ENCODE data around the gene RNF128. TPM values are rescaled to one million over a fixed set of nuclear protein-coding genes. Genes with fewer than 3 reads are reported as not detected.

RNF128 gene, protein sequence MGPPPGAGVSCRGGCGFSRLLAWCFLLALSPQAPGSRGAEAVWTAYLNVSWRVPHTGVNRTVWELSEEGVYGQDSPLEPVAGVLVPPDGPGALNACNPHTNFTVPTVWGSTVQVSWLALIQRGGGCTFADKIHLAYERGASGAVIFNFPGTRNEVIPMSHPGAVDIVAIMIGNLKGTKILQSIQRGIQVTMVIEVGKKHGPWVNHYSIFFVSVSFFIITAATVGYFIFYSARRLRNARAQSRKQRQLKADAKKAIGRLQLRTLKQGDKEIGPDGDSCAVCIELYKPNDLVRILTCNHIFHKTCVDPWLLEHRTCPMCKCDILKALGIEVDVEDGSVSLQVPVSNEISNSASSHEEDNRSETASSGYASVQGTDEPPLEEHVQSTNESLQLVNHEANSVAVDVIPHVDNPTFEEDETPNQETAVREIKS
- total RNA-seq: 3.0 TPM

DNA sequence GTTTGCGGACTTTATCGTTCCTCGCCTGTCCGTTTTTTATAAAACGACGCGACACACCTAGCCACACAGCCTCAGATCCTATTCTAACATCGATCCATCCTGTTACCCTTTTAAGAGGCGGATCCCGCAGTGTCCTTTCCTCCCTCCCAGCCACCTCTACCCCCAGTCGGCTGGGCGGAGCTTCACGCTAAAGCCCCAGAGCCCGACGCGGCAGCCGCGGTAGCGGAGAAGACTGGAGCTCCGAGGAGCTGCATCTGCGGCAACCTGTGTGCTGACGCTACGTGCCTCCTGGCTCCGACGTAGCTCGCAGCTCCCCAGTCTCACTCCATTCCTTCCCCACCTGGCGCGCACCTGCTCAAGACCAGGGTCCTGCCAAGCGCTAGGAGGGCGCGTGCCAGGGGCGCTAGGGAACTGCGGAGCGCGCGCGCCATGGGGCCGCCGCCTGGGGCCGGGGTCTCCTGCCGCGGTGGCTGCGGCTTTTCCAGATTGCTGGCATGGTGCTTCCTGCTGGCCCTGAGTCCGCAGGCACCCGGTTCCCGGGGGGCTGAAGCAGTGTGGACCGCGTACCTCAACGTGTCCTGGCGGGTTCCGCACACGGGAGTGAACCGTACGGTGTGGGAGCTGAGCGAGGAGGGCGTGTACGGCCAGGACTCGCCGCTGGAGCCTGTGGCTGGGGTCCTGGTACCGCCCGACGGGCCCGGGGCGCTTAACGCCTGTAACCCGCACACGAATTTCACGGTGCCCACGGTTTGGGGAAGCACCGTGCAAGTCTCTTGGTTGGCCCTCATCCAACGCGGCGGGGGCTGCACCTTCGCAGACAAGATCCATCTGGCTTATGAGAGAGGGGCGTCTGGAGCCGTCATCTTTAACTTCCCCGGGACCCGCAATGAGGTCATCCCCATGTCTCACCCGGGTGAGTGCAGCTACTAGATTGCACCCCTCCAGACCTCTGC, at the start of gene RNF128:
Gene RNF128, plus strand, starts transcription at position 217 of the 953 bp plus-strand sequence. Its CDS starts 213 bp downstream, at position 430.
- intact Hi-C loops (cut with DNase I): no loop called here
- no peak for ATAC-seq
- no peak for DNase-seq (ENCODE audit: low spot score)

DNA sequence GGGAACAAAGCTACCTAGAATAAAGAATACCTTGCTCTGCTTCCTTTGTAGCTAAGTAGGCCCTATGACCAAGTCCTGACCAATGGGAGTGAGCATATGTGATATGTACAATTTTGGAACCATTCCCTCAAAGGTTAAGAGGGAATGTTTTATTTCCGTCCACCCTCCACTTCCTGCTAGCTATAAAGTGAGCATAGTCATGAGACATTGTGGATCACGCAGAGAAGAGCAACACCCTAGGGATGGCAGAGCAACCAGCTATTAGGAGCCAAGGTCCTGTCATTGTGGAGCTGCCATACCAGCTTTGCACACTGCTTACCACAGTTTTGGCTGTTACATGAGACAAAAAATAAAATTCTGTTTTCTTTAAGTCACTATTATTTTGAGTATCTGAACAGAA, 45.8 kb upstream of the RNF128 start:
- DNase-seq (ENCODE audit: low spot score): no peak
- intact Hi-C loops (cut with DNase I): no loop called here
- ATAC-seq: no peak

DNA sequence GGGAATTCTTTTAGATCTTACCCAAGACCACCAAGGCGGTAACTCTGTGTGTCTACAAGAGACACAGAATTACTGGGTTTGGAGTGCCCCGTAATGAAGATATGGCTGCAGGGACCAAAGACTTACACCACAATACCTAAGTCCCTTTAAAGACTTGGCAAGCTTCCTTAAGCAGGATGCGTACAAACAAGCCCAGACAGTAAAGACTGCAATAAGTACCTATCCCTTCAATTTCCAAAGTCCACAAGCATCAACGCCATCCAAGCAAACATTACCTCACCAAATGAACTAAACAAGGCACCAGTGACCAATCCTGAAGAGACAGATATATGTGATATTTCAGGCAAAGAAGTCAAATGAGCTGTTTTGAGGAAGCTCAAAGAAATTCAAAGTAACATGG, 42.3 kb upstream of the RNF128 start:
- ATAC-seq (no peak), DNase-seq (ENCODE audit: low spot score) (no peak)
- intact Hi-C loops (cut with DNase I): no loop called here

DNA sequence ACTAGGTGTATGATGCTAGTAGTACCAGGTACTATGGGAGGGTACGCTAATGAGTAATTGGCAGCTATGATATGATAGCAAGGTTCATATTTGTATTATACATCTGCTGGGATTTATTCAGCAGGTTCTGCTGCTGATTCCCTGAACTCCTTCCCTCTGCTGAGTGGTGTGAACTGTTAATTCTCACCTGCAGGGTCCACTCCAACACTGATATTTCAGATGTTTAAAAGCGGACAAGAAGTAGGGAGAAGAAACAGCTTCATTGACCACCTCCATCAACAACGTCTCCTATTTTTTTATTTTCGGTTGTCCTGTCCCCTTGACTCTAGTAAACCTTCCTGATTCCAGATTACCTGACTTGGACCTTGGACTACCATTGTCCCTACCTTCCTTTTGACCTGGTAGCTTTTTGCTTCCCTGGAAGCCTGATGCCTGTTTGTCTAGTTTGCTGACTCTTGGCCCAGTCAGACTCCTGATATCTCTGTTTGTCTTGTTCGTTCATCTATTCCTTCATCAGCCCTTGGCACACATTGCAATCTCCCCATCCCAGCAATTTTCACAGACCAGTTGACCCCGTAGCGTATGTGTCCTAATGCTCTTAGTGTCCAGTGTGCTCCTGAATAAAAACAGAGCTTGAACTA, 34.0 kb upstream of the RNF128 start:
- intact Hi-C loops (cut with DNase I): no loop called here
- ATAC-seq (no peak), DNase-seq (ENCODE audit: low spot score) (no peak)

DNA sequence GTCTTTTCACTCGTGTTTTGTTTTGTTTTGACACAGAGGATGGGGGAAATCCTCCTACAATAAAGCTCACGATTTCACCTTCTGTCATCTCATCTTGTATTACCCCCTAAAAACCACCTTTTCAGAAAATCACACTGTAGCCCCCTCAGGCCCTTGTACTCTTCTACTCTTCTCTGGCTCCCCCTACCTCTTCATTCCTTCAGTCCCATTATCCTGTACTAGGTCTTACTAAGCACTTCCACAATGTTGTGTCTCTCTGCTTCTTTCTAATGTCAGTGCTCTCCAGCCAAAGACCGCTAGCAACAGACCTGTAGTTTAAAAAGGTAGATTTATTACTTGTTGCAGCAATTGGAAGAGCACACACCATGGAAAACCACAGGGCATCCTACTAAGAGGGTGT, 30.0 kb upstream of the RNF128 start:
- intact Hi-C loops (cut with DNase I): no loop called here
- DNase-seq (ENCODE audit: low spot score): no peak

DNA sequence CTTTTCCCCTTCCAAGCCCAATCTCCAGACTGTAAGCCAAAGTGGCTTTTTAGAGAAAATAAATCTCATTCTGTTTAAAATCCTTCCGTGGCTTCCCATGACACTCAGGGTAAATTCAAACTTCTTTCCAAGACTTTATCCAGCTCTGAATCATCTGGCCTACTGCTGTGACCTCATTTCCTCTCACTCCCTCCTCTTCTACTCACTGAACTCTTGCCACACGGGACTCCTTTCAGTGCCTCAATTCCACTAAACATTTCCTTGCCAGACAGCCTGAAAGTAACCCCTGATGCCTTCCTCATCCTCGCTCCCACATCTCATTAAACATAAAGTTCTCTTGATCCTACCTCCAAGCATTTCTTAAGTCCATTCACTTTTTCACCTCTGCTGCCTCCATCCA, 27.8 kb upstream of the RNF128 start:
- intact Hi-C loops (cut with DNase I): no loop called here
- DNase-seq (ENCODE audit: low spot score) (no peak), ATAC-seq (no peak)

More for the DNA sequence above, 30.0 kb upstream of the RNF128 start:
- ATAC-seq: no peak

DNA sequence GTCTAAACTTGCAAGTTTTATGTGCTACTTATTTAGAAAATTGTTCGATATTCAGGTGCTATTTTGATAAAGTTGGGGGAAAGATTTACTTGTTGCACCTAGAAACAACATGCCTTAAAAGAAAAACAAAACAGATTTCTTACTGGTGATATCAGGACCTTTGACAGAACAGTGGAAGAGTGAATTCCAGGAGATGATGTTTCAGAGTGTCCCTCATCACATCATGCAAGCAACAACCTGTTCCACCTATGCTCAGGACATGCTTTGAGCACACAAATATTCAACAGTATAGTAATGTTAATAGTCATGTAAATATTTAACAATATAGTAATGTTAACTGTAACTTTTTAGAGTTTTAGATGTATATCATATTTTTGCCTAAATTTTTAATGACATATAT, 23.9 kb upstream of the RNF128 start:
- intact Hi-C loops (cut with DNase I): no loop called here
- DNase-seq (ENCODE audit: low spot score) (no peak), ATAC-seq (no peak)

DNA sequence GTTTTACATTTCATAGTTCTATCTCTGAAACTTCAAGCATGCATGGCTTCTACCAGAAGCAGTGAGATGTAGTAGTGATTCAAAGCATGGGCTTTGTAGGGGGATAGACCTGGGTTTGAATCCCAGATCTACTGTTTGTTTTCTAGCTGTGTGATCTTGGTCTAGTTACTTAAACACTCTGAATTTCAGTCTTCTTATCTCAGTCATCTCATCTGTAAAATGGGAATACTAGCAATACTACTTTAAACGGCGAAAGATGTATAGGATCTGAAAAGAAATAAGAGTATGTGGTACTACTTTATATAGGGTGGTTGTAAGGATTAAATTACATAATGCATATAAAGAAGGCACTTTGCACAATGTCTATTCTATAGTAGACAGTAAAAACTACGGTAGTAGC, 20.0 kb upstream of the RNF128 start:
- DNase-seq (ENCODE audit: low spot score) (no peak), ATAC-seq (no peak)
- intact Hi-C loops (cut with DNase I): no loop called here

DNA sequence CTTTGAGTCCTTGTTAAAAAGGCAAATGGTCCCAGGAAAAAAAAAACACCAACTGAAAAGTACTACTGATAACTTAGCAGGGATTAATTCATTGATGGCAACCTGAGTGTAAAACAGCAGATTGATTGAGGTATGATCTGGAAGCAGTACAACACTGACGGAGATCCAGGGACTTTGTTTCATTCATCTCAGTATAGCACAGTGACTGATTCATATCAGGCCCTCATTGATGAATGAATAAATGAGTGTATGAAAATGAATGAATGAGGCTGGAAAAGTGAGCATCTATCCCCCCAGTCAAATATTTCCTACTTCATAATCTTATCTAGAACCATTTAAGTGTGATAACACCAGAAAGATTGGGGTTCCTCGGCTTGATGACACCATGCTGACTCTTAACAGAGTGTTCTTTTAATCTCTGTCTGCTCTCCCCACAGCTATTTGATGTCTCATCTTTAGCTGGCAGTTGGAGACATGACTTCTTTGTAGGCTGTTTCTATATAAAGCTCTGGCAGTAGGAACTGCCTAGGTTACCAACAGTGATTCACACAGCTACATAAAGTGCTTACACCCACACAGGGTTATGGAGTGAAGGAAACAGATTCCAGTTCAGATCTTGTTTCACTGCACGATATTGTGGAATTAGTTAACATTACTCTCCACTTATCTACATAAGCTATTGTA, 18.6 kb upstream of the RNF128 start:
- intact Hi-C loops (cut with DNase I): no loop called here
- DNase-seq (ENCODE audit: low spot score) (no peak), ATAC-seq (no peak)

DNA sequence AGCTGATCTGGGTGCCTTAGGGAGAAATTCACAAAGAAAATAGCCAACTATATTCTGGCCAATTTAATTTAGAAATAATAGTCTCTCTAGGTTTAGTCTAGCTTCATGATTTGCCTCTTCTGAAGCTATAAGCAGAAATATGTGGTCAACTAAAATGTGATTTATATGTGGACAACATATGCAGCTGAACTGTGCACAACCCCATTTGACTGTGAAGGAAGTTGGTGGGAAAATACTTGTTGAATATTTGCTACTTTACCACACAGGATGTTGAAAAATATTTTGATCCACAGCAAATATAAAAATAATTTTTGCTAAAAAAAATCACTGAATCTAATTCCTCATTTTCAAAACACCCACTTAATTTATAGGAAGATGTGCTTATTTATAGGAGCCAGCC, 15.7 kb upstream of the RNF128 start:
- intact Hi-C loops (cut with DNase I): no loop called here
- DNase-seq (ENCODE audit: low spot score) (no peak), ATAC-seq (no peak)

DNA sequence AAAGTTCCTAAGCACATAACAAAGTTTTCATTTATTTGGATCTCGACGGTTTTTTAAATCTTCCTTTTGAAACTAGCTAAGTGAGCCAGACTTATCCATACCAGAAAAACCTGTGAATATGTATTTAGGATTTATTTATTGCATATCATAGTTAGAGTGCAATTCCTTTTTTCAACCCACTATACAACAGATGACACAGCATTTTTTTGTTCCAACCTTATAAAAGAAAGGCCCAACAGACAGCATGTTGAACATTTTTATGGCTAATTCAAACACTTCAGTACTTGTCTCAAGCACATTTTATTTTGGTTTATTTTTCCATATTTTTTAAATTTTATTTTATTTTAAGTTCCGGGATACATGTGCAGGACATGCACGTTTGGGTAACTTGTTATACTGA, 15.1 kb upstream of the RNF128 start:
- no peak for ATAC-seq
- intact Hi-C loops (cut with DNase I): no loop called here

DNA sequence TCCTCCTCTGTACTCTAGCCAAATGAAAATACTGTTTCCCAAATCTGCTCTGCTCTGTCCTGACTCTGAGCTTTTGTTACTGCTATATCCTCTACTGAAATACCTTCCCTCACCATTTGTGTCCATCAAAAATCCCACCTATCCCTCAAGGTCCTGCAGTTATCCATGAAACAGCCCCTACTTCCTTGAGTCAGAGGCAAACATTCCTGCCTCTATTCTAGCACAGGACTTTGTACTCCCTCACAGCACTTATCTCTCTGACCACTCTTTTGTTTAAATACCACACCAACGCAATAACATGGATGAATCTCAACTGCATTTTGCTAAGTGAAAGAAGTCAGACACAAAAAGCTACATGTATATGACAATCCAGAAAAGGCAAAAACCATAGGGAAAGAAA, 10.5 kb upstream of the RNF128 start:
- intact Hi-C loops (cut with DNase I): no loop called here
- ATAC-seq: no peak
- DNase-seq (ENCODE audit: low spot score): no peak

More for the DNA sequence above, 15.1 kb upstream of the RNF128 start:
- DNase-seq (ENCODE audit: low spot score): no peak

DNA sequence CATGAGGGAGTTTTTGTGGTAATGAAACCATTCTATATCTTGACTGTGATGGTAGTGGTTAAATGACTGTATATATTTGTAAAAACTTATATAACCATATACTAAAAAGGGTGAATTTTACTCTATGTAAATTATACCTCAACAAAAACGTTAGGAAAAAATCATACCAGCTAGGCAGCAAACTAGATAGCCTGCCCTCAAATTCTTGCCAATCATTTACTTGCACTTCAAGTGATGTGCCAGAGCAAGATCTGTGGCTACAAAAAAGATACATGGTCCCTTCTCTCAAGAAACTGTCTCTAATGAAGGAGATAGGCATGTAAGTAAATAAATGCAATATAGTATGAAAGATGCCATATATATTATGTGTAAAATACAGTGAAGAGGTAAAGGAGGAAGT, 10.0 kb upstream of the RNF128 start:
- intact Hi-C loops (cut with DNase I): no loop called here
- DNase-seq (ENCODE audit: low spot score) (no peak), ATAC-seq (no peak)

DNA sequence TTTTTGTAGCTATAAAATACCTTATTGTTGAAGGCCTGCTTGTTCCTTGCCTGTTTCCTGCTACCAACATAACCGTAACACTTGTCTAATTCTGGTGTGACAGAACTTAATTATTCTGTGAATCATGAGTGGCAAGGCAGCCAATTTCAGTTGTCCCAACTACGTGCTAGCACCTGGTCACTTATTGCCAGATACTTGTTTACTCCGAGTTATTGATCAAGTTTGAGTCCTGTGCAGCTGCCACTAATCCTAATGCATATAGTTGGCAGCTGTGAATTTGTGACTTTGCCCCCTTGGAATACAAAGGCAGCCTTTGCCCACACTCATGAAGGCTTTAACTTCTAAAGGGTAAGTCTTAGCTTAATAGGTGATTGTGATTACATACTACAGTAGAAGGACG, 7.8 kb upstream of the RNF128 start:
- ATAC-seq (no peak), DNase-seq (ENCODE audit: low spot score) (no peak)
- intact Hi-C loops (cut with DNase I): no loop called here

DNA sequence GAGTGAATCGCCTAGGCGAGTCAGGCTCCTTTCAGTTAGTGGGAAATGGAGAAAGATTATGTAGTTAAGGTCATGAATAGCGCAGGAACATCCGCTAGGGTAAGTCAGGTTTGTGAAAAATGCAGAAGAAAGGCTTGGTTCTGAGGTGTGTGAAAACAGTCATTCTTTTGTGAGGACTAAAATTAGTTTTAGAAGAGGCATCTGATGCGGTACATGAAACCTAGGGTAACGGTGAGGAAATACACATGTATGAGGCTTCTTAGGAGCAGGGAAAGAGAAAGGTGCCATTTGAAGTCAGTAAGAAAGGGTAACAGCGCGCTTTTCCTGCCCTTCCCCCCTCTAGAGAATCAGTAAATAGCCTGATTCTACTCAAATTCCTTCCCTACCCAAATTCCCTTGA, 570 bp upstream of the RNF128 start:
- intact Hi-C loops (cut with DNase I): no loop called here
- ATAC-seq (no peak), DNase-seq (ENCODE audit: low spot score) (no peak)

DNA sequence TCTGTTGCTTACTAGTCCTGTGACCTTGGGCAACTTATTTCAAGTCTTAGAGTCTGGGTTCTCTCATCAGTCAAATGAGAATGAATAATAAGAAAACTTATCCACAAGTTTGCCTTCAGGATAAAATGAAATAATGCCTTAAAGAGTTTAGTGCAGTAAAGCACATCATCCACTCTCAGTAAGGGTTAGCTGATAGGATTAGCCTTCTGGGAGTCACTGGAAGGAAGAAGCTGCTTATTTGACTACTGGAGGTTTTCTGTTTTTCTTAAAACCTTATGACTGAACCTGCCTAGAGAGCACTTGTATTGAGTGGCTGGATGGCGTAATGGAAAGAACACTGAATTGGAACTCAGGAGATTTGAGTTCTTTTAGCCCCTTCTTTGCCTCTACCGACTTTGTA, 1.8 kb downstream of the RNF128 start:
- DNase-seq (ENCODE audit: low spot score) (no peak), ATAC-seq (no peak)
- intact Hi-C loops (cut with DNase I): no loop called here

DNA sequence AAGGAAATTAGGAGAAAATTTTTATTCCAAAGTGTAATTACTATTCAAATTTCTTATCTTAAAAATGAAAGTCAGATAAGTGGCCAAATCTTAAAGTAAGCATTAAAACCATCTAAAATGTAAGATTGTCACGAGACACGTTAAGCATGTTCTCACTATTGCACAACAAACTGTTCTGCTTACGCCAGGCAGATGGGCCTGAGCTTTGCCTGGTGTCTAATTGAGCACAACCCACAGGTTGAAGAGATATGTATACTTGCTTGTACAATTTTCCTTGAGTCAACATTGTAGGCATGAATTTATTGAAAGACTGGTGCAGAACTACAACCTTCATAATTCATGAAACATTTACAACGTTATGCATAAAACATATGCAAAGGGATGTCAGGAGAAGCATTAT, 3.9 kb downstream of the RNF128 start:
- ATAC-seq (no peak), DNase-seq (ENCODE audit: low spot score) (no peak)
- intact Hi-C loops (cut with DNase I): no loop called here

DNA sequence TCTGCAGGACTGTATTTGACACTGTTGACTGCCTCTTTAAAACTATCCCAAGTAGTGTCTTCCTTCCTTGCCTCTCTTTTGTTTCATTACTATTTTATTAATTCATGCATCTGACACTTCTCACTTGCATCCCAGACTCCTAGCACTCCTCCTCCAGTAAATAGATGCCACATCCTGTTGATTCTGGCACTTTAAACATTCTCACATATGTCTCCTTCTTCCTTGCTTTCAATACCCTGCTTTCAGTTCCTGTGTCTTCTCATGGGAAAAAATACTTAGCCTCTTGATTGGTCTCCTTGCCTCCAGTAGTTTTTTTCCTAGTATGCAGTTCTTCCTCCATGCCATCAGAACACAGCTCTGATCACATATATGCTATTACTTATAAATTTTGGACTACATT, 5.1 kb downstream of the RNF128 start:
- intact Hi-C loops (cut with DNase I): no loop called here
- ATAC-seq (no peak), DNase-seq (ENCODE audit: low spot score) (no peak)

DNA sequence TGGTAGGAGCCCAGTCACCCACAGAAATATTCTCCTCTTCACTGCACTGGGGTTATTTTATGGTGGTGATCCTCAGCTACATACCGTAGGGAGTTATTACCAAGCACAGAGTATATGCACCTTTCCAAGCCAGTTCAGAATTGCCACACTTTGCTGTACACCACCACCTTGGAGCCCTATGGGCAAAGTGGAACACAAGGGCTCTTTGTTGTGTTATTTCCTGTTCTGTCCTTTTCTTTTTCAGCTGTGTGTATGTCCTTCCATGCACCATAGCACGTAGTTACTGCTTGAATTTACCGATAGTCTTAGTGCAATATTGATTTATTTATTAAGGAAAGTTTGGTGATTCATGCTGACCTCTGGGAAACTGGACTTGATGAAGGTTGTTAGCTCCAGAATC, 8.3 kb downstream of the RNF128 start:
- ATAC-seq: no peak
- no peak for DNase-seq (ENCODE audit: low spot score)
- intact Hi-C loops (cut with DNase I): no loop called here

Data from sciatic nerve (tissue), 2 donors.